ENCODE results near the gene GPHA2.

Gene GPHA2

DNA sequence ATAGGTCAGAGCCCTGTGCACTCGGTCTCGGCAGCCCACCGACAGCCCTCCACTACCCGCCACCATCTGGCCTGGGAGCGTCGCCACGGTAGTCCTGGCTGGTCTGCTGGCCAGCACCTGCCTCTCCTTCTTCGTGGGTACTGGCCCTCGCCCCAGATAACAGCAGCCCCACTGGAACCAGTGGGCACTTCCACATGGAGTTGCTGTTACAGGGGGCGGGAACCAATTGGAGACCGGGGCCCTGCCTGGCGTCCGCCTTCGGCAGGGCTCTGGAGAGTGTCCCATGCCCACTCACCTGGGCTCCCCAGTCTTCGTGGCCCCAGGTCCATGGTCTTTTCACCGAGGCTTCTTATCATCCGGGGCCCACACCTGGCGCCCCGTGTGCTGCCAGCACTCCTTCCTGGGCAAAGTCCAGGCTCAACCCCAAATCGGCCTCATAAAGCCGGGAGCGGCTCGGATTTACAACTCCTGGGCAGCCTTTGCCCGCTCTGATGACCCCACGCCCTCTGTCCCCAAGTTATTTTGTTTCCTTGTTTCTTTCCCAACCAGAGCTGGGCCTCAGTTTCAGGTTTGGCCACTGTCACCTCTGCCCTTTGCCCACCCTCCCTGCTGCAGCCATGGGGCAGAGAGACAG is 44.4 kb downstream of the GPHA2 start:
- DNase-seq (ENCODE audit: low spot score): no peak

DNA sequence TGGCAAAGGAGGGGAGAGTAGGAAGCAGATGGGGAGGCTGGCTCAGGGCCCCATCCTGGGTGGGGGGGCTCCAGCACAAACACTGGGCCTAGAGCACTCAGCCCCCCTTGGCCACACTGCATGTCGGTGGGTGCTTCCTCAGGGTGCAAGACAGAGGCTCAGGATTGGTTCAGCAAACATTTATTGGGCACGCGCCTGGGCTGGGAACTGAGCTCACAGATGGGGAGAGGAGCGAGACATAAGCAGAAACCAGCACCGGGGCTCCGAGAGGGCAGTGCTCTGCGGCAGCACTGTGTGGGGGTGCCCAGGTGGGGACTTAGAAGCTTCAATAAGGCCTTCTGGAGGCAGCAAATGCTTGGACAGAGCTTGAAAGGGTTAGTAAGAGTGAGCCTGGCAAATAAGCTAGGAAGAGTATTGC is 45.2 kb downstream of the GPHA2 start:
- no peak for DNase-seq (ENCODE audit: low spot score)

- no peak for DNase-seq (ENCODE audit: low spot score)
These were observed 46.8 kb downstream of the GPHA2 start for GRCh38 chr11:64888729-64889511.

- no peak for DNase-seq (ENCODE audit: low spot score)
These were observed 47.3 kb downstream of the GPHA2 start for GRCh38 chr11:64888406-64888728.

- peak; percentile 87 for DNase-seq (ENCODE audit: low spot score)
These were observed 47.8 kb downstream of the GPHA2 start for GRCh38 chr11:64887757-64888405.

DNA sequence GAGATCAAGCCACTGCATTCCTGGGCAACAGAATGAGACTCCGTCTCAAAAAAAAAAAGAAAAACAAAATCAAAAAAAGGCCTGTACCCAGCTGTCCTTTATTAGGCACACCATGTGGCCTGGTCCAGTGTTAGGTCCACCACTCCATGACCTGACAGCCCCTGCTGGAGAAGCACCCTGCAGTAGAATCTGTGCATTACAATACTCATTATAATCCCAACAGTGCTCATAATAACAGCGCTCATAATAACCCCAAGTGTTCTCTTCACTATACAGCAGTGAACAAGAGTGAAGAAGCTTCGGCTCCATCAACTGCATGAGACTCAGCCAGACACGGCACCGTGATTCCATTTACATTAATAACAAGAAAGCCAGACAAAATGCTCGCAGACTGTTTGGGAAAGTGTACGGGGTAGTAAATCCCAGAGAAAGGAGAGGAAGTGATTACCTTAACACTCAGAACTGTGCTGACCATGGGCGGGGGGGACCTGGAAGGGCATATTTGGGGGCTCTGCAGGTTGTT is 48.4 kb downstream of the GPHA2 start:
- DNase-seq (ENCODE audit: low spot score): no peak

- DNase-seq (ENCODE audit: low spot score): peak; percentile 60
These were observed 50.1 kb downstream of the GPHA2 start for GRCh38 chr11:64885367-64886286.
